NCI-H2227 (cell line): ENCODE results near the gene GCDH.

Experiments used
- DNase-seq: peaks from one replicate; lab custom pipeline; 2025; ENCODE audit not compliant: unreplicated experiment; lab: John Stamatoyannopoulos, UW

The GCDH gene

DNA sequence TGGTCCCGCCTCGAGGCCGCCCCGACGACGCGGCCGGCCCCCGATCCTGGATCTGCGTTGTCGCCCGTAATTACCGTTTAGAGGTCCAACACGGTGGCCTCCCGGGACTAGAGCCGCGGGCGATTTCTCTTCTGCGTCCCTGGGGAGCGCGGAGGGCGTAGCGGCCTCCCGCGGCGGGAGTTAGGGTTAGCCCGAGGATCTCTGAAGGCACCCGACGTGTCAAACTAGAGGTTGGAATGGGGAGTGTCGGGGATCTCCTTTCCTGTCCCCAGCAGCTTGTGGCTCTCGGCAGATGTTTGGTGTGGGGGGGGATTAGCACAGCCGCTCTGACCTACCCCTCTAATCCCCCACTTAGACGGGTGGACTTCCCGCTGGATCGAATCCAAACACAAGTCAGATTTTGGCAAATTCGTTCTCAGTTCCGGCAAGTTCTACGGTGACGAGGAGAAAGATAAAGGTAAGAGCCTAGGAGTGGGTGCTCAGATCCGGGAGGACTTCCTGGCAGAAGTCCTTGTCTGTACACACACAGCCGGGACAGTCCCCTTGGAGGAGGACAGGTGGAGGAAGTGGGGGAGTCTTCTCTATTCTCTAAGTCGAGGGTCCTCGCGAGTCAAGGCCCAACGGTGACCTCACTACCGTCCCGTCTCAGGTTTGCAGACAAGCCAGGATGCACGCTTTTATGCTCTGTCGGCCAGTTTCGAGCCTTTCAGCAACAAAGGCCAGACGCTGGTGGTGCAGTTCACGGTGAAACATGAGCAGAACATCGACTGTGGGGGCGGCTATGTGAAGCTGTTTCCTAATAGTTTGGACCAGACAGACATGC lies 48.0 kb downstream of the GCDH start:
- DNase-seq, result peak; percentile 48

- DNase-seq, result no peak
Measured at GRCh38 chr19:12939975-12940423, 49.0 kb downstream of the GCDH start.

- DNase-seq, result no peak
Measured at GRCh38 chr19:12940897-12941296, 49.9 kb downstream of the GCDH start.

GRCh38 chr19:12943437-12944044 lies 52.6 kb downstream of the GCDH start:
- no peak for DNase-seq

DNA sequence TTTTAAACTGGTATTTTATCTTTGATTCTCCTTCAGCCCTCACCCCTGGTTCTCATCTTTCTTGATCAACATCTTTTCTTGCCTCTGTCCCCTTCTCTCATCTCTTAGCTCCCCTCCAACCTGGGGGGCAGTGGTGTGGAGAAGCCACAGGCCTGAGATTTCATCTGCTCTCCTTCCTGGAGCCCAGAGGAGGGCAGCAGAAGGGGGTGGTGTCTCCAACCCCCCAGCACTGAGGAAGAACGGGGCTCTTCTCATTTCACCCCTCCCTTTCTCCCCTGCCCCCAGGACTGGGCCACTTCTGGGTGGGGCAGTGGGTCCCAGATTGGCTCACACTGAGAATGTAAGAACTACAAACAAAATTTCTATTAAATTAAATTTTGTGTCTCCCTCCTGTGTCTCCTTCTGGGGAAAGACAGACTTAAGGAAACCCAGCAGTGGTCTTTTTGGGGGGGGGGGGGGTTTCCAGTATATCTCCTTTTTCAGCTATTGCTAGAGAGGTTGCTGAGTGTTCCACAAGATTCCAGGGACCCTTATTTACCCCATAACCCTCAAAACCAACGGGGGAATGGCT lies 53.2 kb downstream of the GCDH start:
- no peak for DNase-seq

- DNase-seq, result peak; percentile 98
Measured at GRCh38 chr19:12945479-12946091, 54.6 kb downstream of the GCDH start, which contains the start of gene RAD23A. Gene RAD23A, plus strand, starts transcription at chr19:12945862. Its CDS starts 87 bp downstream, at chr19:12945949.

DNA sequence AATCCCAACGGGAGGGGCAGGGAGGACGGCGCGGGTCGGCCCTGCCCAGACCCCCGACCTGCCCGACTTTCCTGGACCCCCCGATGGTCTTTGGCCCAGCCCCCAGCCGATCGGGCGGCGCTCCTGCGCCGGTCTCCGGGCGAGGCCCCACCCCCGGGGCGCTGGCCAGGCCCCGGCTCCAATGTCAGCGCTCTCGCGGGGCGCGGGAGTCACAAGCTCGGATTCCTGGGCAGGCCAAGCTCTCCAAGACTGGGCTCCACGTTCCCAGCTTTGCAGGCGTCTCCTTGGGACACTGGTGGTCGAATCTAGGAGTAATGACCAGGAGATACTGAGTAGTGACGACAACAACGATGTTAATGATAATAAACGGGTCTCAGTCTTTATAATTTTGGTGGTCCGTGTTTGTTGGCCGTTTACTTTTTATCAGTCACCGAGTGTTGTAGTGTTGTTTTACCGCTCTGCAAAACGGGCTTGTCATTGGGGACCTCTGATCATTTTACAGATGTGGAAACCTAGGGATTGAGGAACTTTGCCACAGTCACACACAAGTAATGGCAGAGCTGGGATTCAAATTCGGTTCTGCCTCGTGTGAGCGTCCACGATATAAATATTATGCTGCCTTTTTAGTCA lies 55.2 kb downstream of the GCDH start:
- DNase-seq, result peak; percentile 73

DNA sequence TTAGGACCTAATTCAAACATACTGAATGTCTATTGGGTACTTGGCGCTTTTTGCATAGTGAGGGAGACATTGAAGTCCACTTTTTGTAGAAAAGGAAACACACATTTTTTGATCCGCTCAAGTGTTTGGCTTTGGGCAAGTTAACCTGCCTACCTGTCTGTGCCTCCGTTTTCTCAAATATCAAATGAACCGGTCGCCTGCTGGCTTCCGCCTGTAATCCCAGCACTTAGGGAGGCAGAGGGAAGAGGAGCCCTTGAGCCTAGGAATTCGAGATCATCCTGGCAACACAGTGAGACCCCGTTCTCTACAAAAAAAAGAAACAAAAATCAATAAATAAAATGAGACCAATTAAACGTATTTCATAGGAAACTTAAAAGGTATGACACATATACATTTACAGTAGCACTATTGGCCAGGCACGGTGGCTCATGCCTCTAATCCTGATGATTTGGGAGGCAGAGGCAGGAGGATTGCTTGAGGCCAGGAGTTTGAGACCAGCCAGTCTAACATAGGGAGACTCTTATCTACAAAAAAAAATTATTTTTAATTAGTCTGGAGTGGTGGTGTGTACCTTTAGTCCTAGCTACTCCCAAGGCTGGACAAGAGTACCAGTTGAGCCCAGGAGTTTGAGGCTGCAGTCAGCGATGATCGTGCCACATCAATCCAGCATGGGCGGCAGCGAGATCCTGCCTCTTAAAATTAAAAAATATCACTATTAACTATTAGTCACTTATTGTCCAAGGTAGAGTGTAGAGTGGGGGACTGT lies 56.0 kb downstream of the GCDH start:
- no peak for DNase-seq

DNA sequence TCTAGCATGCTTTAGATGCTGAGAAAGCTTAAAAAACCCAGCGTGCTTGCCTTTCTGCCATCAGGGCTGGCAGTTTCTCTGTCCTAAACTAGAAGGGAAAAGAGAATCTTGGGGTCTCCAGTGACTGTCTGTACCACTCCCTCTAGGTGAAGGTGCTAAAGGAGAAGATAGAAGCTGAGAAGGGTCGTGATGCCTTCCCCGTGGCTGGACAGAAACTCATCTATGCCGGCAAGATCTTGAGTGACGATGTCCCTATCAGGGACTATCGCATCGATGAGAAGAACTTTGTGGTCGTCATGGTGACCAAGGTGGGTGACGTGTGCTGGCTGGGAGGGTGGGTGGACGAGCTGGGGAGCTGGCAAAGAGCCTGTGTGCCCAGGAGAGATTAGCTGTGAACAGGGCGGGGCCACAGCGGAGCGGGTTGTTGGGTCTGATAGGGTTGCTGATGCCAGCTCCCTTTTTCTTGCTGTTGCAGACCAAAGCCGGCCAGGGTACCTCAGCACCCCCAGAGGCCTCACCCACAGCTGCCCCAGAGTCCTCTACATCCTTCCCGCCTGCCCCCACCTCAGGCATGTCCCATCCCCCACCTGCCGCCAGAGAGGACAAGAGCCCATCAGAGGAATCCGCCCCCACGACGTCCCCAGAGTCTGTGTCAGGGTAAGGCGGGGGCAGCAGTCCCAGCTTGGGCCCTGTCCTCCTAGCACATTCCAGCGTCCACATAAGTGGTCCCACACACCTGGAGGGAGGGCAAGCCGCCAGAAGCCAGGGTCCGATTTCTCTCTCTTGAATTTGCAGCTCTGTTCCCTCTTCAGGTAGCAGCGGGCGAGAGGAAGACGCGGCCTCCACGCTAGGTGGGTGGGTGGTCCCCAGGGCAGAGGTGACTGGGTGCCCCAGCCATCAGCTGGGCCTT lies 57.0 kb downstream of the GCDH start:
- DNase-seq, result no peak

- DNase-seq, result no peak
Measured at GRCh38 chr19:12948612-12949362, 57.8 kb downstream of the GCDH start.
